HEK293T (cell line): ENCODE data around the gene DNAJB2.

Experiments
- CTCF ChIA-PET: fragments of 350-600 bp; formaldehyde crosslinking; extraction: SDS; loops from one replicate; lab custom pipeline; 2021; ENCODE audit warnings: antibody characterized with exemption, inconsistent platforms; lab: Yijun Ruan, JAX
- POLR2A ChIA-PET: fragments of 350-600 bp; formaldehyde crosslinking; extraction: SDS; loops from one replicate; lab custom pipeline; 2020; ENCODE audit warnings: antibody characterized with exemption, inconsistent platforms; lab: Yijun Ruan, JAX
- DNase-seq: peaks from one replicate; pipeline ENCODE4 v3.0.0; 2012; ENCODE audit warnings: mixed read lengths; ENCODE audit errors: extremely low spot score
- TARDBP ChIP-seq: fragments of 450-650 bp; IDR thresholded peaks from 2 replicates; pipeline ENCODE4 v1.6.1; 2016

DNAJB2 gene

GRCh38 chr2:219335373-219335786 lies 56.2 kb downstream of the DNAJB2 start:
- POLR2A ChIA-PET, result no interaction called here
- no peak for DNase-seq
- no peak for TF ChIP-seq TARDBP
- CTCF ChIA-PET, result no interaction called here
